Endometrium (tissue), 2 donors: ENCODE results near the gene FAF1.

Experiments used
- FAIRE-seq: peaks from 2 replicates; lab custom pipeline; 2012; peaks lifted over from hg19 to GRCh38; lab: Jason Lieb, UNC
- donor health status: control.
- donor health status: control.

Gene FAF1

DNA sequence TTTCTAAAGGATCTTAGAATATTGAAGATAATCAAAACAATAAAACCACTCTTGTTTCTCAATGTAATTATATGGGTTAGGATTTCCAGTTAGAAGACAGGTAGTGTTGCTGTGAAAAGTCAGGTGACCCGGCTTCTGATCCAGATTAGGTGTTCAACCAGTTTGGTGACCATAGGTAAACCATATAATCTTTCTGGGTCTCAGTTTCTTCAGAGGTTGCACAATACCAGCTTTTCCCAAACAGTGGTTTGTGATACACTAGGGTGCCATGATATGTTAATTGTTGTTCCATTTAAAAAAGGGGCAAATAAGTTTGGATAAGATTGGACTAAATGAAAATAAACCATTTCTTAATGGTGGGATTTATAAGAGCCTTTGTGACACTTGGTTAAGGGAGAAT lies 472.3 kb downstream of the FAF1 start:
- FAIRE-seq: no peak

DNA sequence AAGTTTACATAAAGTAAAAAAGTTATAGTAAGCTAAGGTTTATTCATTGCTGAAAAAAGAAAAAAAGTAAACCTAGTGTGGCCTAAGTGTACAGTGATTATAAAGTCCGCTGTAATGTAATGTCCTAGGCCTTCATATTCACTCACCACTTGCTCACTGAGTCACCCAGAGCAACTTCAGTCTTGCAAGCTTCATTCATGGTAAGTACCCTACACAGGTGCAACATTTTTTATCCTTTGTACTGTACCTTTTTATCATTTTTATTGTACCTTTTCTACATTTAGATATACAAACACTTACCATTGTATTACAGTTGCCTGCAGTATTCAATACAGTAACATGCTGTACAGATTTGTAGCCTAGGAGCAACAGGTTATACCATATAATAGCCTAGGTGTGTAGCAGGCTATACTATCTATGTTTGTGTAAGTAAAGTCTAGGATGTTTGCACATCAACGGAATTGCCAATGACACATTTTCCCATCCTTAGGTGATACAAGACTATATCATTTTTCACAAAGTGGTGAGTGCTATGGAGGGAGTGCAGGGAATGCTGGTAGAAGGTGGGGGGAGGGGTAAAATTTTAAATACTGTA lies 478.8 kb downstream of the FAF1 start:
- no peak for FAIRE-seq

DNA sequence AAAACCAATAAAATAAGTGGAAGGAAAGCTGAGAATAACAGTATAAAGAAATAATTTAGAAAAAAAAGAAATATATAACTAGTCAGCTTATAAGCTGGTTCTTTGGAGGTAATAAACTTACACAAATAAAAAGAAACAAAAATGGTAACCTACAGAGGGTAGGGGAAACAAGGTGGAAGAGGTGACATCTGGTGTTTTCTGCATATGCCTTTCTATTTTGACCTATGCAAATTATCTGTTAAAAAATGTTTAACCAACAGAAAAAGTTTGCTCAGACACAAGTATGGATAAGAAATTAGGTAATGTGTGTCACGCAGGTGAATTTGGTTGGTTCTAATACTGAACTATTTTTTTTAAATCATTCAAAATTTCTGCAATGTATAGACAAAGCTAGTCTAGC lies 483.3 kb downstream of the FAF1 start:
- no peak for FAIRE-seq

DNA sequence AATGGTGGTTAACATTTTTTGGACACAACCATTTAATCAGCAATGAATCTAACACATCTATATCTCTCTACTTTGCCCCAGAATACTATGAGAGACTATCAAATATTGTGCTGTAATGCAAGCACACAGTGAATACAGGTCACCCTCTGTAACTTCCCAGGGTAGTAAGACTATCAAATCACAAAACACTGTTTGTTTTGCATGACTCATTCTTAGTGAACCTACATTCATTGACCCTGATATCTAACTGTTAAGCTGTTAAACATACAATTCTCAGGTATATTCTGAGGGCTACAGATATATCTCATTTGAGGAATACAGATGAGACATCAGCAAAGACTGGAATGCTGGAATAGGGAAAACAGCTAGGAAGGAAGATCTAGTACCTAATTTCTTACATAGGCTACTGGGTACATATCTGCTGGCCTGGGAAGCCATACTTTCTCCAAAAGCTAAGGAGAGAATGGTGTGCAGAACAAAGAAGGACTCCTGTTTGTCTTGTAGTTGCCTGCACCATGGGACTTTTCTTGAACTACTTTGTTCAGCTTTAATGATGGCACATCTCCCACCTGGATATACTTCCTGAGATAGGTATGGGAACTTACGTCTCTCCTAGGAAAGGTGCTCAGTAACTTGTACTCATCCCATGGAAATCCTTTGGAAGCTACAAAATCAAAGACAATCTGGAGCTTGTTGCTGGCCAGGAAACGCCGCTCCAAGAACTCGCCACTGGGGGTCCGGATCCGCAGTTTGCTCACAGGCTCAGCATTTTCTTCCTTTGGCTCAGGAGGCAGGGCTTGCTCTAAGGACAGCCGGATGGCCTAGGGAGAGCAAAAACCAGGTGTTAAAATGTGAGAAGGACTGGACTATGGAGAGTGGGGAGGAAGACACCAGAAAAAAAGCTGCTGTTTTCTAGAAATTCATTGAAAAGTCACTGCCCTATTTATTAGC lies 484.9 kb downstream of the FAF1 start:
- FAIRE-seq: no peak

GRCh38 chr1:50473513-50473912 lies 486.6 kb downstream of the FAF1 start:
- FAIRE-seq: no peak

GRCh38 chr1:50471967-50472366 lies 488.1 kb downstream of the FAF1 start:
- FAIRE-seq: no peak

DNA sequence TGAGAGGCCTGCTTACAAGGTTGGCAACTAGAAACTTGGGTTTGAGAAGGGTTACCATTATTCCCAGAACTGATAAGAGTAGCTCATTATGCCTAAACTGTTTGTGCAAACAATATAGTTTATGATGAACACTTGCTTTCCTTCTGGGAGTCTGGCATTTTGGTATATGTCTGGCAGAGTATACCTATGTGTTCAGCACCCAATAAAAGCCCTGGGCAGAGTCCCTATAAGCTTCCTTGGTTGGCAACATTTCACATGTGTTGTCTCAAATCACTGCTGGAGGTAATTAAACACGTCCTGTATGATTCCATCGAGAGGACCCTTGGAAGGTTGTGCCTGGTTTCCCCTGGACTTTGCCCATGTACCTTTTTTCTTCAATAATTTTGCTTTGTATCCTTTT lies 497.1 kb downstream of the FAF1 start:
- FAIRE-seq: no peak

DNA sequence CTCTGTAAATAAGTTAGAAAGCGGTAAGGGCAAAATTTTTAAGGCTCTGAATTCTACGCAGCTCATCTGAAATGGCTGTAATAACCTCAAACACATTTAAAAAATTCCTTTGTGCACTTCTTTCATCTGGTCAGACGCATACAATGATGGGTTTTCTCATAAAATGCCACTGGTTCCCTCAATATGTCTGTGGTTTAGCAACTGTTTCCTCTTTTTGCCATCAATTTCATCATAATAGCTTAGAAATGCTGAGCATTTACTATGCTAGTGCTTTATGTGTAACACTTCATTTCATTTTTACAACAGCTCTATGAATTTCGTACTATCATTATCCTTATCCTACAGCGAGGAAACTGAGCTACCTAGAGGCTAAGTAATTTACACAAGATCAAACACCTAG lies 501.6 kb downstream of the FAF1 start:
- no peak for FAIRE-seq

GRCh38 chr1:50454911-50455310 lies 505.2 kb downstream of the FAF1 start:
- no peak for FAIRE-seq

DNA sequence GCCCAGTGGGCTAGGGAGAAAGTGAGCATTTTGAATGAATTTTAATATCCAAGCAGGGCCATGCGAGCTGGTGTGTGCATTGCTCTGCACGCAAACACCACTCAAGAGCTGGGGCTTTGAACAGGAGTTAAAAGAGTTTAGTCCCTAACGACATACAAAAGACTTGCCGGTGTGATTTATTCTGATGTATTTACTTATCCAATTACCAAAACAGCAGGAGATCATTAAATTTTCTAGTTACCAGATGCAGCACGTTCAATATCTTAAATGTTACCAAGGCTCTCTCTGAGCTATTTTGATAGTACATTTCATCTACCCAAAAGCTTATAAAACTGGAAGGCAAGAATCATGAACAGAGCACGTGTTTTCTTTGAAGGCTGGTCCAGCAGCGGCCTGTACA lies 506.8 kb downstream of the FAF1 start:
- FAIRE-seq: no peak

- no peak for FAIRE-seq
Measured at GRCh38 chr1:50452700-50453099, 507.4 kb downstream of the FAF1 start.

DNA sequence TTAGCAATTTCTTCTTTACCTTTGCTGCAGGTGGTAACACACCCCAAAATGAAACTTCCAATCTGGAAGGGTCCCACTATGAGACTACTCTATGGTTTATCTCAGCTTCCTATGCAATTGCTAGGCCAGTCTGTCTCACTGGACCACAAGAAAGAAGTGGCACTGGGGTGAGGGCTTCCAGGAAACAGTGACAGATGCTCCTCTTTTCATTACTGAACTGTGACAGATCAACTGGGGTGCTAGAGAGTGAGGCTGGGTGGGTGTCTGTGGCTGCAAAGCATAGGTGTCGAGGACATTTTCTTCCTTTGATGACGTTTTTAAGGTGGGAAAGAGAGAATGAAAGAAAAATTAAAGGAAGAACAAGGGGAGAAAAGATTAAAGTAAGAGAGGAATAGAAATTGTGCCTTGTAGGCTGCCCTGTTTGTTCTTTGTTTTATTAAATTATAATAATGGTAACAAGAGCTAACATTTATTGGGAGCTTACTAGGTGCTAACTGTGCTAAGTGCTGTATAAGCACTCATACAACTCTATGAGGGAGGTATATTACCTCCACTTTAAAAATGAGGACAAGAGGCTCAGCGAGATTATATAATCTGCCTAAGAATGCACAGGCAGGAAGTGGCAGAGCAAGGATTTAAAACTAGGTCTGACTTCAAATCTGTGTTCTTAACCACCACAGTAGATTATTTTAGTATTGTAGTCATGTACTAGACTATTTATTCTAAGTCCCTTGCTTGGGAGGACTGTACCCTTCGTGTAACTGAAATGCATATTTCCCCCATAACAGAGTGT lies 509.0 kb downstream of the FAF1 start:
- no peak for FAIRE-seq

DNA sequence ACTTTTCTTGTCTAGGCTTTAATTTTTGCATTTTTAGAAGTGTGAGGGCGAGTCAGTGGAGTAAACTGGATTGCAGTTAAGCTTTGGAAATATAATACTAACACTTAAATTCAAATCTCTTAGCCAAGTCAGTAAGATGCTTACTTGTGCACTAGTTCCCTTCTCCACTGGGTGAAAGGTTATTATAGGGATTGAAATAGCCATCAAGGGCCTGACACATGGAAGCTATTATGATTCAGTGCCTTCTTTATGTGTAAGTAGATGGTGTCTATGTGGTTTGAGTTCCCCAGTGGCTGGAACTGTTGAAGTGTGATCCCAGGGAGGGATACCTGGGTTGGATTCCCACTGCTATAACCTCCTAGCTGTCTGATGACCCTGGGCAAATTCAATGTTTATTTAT lies 512.1 kb downstream of the FAF1 start:
- FAIRE-seq: no peak

- FAIRE-seq: no peak
Measured at GRCh38 chr1:50441183-50441582, 518.9 kb downstream of the FAF1 start.

DNA sequence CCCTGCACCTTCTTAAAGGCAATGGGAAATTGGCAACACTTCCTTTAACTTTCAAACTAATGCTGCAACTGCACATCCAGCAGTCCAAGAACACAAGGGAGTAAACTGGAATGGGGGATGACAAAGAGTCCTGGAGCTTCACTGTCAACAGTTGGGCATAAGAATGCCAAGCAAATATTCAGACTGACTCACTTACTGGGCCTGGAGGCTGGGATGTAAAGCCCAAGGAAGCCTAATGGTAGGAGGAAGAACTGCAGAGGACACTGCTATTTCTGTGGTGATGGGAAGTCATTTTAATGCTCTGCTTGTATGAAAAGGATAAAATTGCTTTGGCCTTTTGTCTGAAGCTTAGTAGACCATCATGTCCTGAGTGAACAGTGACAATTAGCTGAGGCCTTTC lies 521.1 kb downstream of the FAF1 start:
- no peak for FAIRE-seq

- FAIRE-seq: no peak
Measured at GRCh38 chr1:50436489-50436888, 523.6 kb downstream of the FAF1 start.

DNA sequence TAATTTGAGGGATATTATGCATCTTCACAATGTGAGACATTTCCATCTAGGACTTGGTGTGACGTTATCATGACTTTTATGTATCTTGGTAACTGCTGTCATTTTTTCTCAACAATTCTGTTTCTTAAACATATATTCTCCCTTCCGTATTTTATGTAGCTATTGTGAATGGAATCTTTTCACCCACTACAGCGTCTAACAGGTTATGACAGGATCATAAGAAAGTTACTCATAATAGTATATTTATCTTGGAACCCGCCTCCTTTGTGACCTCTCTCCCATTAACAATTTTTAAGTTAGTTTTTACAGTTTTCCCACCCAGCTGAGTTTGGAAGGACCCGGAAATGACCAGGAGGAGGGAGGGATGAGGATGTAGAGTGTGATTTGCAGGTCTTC lies 530.1 kb downstream of the FAF1 start:
- FAIRE-seq: no peak

- FAIRE-seq: no peak
Measured at GRCh38 chr1:50427818-50428779, 532.0 kb downstream of the FAF1 start.

- no peak for FAIRE-seq
Measured at GRCh38 chr1:50427086-50427817, 532.8 kb downstream of the FAF1 start.

GRCh38 chr1:50426702-50427085 lies 533.4 kb downstream of the FAF1 start:
- FAIRE-seq: no peak

DNA sequence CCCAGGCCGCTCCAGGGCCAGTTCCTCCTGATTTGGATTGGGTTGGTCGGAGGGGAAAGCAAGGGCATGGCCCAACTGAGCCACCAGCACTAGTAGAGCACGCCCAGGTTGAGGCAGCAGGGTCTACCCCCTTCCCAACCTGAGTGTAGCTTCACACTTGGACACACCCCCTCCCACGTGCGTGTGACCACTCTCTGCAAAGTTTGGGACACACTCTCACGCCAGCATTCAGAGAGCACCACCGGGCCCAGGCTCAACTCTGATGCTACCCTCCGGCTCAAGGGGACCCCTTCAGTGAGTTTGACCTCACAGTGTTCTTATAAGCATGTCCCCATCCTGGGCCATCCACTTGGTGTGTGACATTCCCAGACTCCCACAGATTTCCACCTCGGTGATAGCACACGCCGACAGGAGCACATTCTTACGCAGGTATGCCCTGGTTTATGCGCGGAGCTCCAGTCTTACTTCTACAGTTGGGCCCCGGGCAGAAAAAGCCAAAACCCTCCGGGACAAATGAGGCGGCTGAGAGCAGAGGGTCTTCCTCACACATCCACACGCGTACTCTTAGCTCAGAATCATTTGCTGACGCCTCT lies 533.9 kb downstream of the FAF1 start:
- no peak for FAIRE-seq
